Neutrophil (primary cell): Measurements from ENCODE around the gene ZNRF3.

Experiments
- H3K27ac ChIP-seq: fragments of 200-600 bp; sonication (generic); 2 replicates; pipeline ENCODE4 v1.5.1; 2016; ENCODE audit warnings: mild to moderate bottlenecking, moderate library complexity
- H3K27me3 ChIP-seq: fragments of 200-600 bp; sonication (generic); 2 replicates; pipeline ENCODE4 v1.6.0; 2016; ENCODE audit warnings: mild to moderate bottlenecking
- H3K36me3 ChIP-seq: fragments of 200-600 bp; sonication (generic); 2 replicates; pipeline ENCODE4 v1.5.1; 2017
- H3K4me1 ChIP-seq, 2 experiments: fragments of 200-600 bp in 1 of 2; sonication (generic) in 1 of 2; 1 replicate in 1 of 2; 2 replicates in 1 of 2; pipeline versions ENCODE4 v1.5.1 to v1.6.1; 2013 to 2016; ENCODE audit warnings: low read depth in 1 of 2, low read length in 1 of 2, mild to moderate bottlenecking in 1 of 2, moderate library complexity in 1 of 2; ENCODE audit not compliant: control insufficient read depth in 1 of 2, insufficient read depth in 1 of 2
- H3K4me3 ChIP-seq, 2 experiments: fragments of 200-600 bp in 1 of 2; sonication (generic) in 1 of 2; 1 replicate in 1 of 2; 2 replicates in 1 of 2; pipeline ENCODE4 v1.5.1; 2013 to 2016; ENCODE audit warnings: low read depth in 1 of 2, low read length in 1 of 2, mild to moderate bottlenecking in 1 of 2, moderate library complexity in 1 of 2
- H3K9me3 ChIP-seq: fragments of 200-600 bp; sonication (generic); 2 replicates; pipeline ENCODE4 v1.5.1; 2016
- CTCF ChIP-seq: fragments of 200-600 bp; sonication (generic); IDR thresholded peaks from 2 replicates; pipeline ENCODE4 v1.5.1; 2016; ENCODE audit warnings: antibody characterized with exemption

The ZNRF3 gene

GRCh38 chr22:28940441-28940840, 57.1 kb downstream of the ZNRF3 start:
- Histone ChIP-seq H3K36me3 (no peaks in the 10 kb centered on the region), H3K4me3 (no peak overlapping the region), H3K9me3 (no peaks in the 10 kb centered on the region), H3K27ac (no peak overlapping the region), H3K27me3 (peaks cover 61% of the 10 kb centered on the region), H3K4me1 (no peaks in the 10 kb centered on the region)
- no peak for TF ChIP-seq CTCF

- Histone ChIP-seq H3K36me3 (no peaks in the 10 kb centered on the region), H3K4me1 (no peaks in the 10 kb centered on the region), H3K27ac (no peak overlapping the region), H3K27me3 (peaks cover 64% of the 10 kb centered on the region), H3K4me3 (no peak overlapping the region), H3K9me3 (no peaks in the 10 kb centered on the region)
- TF ChIP-seq CTCF = no peak
These were observed 59.0 kb downstream of the ZNRF3 start for GRCh38 chr22:28942333-28942732.

- Histone ChIP-seq H3K4me1 (no peaks in the 10 kb centered on the region), H3K4me3 (no peak overlapping the region), H3K27ac (no peak overlapping the region), H3K9me3 (no peaks in the 10 kb centered on the region), H3K27me3 (peaks cover 60% of the 10 kb centered on the region), H3K36me3 (no peaks in the 10 kb centered on the region)
- TF ChIP-seq CTCF = no peak
These were observed 59.6 kb downstream of the ZNRF3 start for GRCh38 chr22:28942801-28943500.

DNA sequence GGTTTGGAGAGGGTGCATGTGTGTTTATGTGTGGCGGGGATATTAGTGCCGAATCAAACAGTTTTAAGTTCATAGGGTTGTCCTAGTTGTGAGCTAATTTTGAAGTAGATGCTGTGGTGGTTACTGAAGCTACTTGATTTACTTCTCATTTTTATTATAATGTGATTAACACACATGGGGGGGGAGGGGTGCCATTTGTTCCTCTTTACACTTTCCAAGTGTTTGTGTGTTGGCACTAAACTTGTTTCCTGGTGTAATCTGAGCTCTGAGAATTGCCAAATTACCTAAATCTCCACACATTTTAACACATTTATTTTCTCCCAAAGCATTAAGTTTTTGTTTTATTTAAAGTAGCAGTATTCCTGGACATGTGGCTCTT, 60.1 kb downstream of the ZNRF3 start:
- H3K4me1 ChIP-seq = no peaks in the 10 kb centered on the region
- no peaks in the 10 kb centered on the region for H3K9me3 ChIP-seq
- H3K36me3 ChIP-seq = no peaks in the 10 kb centered on the region
- no peak overlapping the region for H3K27ac ChIP-seq
- TF ChIP-seq CTCF = no peak
- H3K4me3 ChIP-seq = no peak overlapping the region
- H3K27me3 ChIP-seq = peaks cover 59% of the 10 kb centered on the region

GRCh38 chr22:28947125-28947524, 63.8 kb downstream of the ZNRF3 start:
- Histone ChIP-seq H3K27me3 (peaks cover 68% of the 10 kb centered on the region), H3K27ac (no peak overlapping the region), H3K9me3 (no peaks in the 10 kb centered on the region), H3K4me3 (no peak overlapping the region), H3K4me1 (peaks cover 6 to 8% of the 10 kb centered on the region in 2 experiments), H3K36me3 (no peaks in the 10 kb centered on the region)
- no peak for TF ChIP-seq CTCF
